ENCODE results near the gene MTCL1. TPM values are rescaled to one million over a fixed set of nuclear protein-coding genes. Genes with fewer than 3 reads are reported as not detected.
A peak's percentile ranks its signal among the peaks of the same experiment; 100 is the strongest.

MTCL1 gene
- total RNA-seq, 1 donor from 2014 or later = 54.4 TPM

- H3K9me3 Mint-ChIP-seq (ENCODE audit: low read depth) = peaks cover 3% of the 10 kb centered on the region
- TF ChIP-seq CTCF (IDR thresholded peaks at IDR 0.05) = no peak
- DNase-seq (ENCODE audit: low spot score) = no peak
Measured at GRCh38 chr18:8841781-8842485, 136.6 kb downstream of the MTCL1 start.

GRCh38 chr18:8842506-8842905 lies 137.2 kb downstream of the MTCL1 start:
- peaks cover 21% of the 10 kb centered on the region for H3K4me1 Mint-ChIP-seq (ENCODE audit: low read depth)
- no peak overlapping the region for H3K4me3 Mint-ChIP-seq (ENCODE audit: unreplicated experiment)
- H3K9me3 Mint-ChIP-seq (ENCODE audit: low read depth) = peaks cover 3% of the 10 kb centered on the region
- no peaks in the 10 kb centered on the region for H3K27me3 Mint-ChIP-seq (ENCODE audit: low read depth)
- no peaks in the 10 kb centered on the region for H3K36me3 Mint-ChIP-seq (ENCODE audit: low read depth)
- DNase-seq (ENCODE audit: low spot score) = no peak
- TF ChIP-seq CTCF (IDR thresholded peaks at IDR 0.05) = no peak
- peak overlapping the region; percentile 15 for H3K27ac Mint-ChIP-seq (ENCODE audit: unreplicated experiment)

More at GRCh38 chr18:8841781-8842485, 136.6 kb downstream of the MTCL1 start:
- Mint-ChIP-seq H3K27me3 (ENCODE audit: low read depth) (no peaks in the 10 kb centered on the region), H3K4me3 (ENCODE audit: unreplicated experiment) (no peak overlapping the region), H3K36me3 (ENCODE audit: low read depth) (no peaks in the 10 kb centered on the region), H3K27ac (ENCODE audit: unreplicated experiment) (peak overlapping the region; percentile 3), H3K4me1 (ENCODE audit: low read depth) (peaks cover 16% of the 10 kb centered on the region)

GRCh38 chr18:8843005-8843404 lies 137.6 kb downstream of the MTCL1 start:
- Mint-ChIP-seq H3K27ac (ENCODE audit: unreplicated experiment) (no peak overlapping the region), H3K9me3 (ENCODE audit: low read depth) (peaks cover 3% of the 10 kb centered on the region), H3K4me3 (ENCODE audit: unreplicated experiment) (no peak overlapping the region), H3K27me3 (ENCODE audit: low read depth) (no peaks in the 10 kb centered on the region), H3K36me3 (ENCODE audit: low read depth) (no peaks in the 10 kb centered on the region), H3K4me1 (ENCODE audit: low read depth) (peaks cover 21% of the 10 kb centered on the region)
- no peak for DNase-seq (ENCODE audit: low spot score)
- TF ChIP-seq CTCF (IDR thresholded peaks at IDR 0.05) = no peak

- Mint-ChIP-seq H3K4me3 (ENCODE audit: unreplicated experiment) (no peak overlapping the region), H3K4me1 (ENCODE audit: low read depth) (peaks cover 21% of the 10 kb centered on the region), H3K27ac (ENCODE audit: unreplicated experiment) (no peak overlapping the region), H3K27me3 (ENCODE audit: low read depth) (no peaks in the 10 kb centered on the region), H3K36me3 (ENCODE audit: low read depth) (no peaks in the 10 kb centered on the region), H3K9me3 (ENCODE audit: low read depth) (peaks cover 3% of the 10 kb centered on the region)
- TF ChIP-seq CTCF (IDR thresholded peaks at IDR 0.05) = no peak
- no peak for DNase-seq (ENCODE audit: low spot score)
Measured at GRCh38 chr18:8844721-8845148, 139.4 kb downstream of the MTCL1 start.

GRCh38 chr18:8845506-8845905 lies 140.2 kb downstream of the MTCL1 start:
- peaks cover 3% of the 10 kb centered on the region for H3K9me3 Mint-ChIP-seq (ENCODE audit: low read depth)
- H3K27me3 Mint-ChIP-seq (ENCODE audit: low read depth) = no peaks in the 10 kb centered on the region
- no peak overlapping the region for H3K27ac Mint-ChIP-seq (ENCODE audit: unreplicated experiment)
- peaks cover 21% of the 10 kb centered on the region for H3K4me1 Mint-ChIP-seq (ENCODE audit: low read depth)
- DNase-seq (ENCODE audit: low spot score) = no peak
- H3K36me3 Mint-ChIP-seq (ENCODE audit: low read depth) = no peaks in the 10 kb centered on the region
- no peak for TF ChIP-seq CTCF (IDR thresholded peaks at IDR 0.05)
- no peak overlapping the region for H3K4me3 Mint-ChIP-seq (ENCODE audit: unreplicated experiment)

All from chondrocyte (in vitro differentiated cells).